Thyroid gland (tissue), 4 donors: Measurements from ENCODE around the gene THAP9. TPM values are rescaled to one million over a fixed set of nuclear protein-coding genes. Genes with fewer than 3 reads are reported as not detected.
A peak's percentile ranks its signal among the peaks of the same experiment; 100 is the strongest.

Experiments
- DNase-seq, 2 donors: peaks; one replicate each; pipeline ENCODE4 v3.0.0-alpha.2; 2019
- H3K27ac ChIP-seq, 3 donors: fragments of 200-600 bp; sonication (generic); 1 replicate in 2 of 3; 2 replicates in 1 of 3; pipeline ENCODE4 v1.5.1; 2016 to 2019; ENCODE audit warnings: mild to moderate bottlenecking in 1 of 3, moderate library complexity in 1 of 3
- H3K27me3 ChIP-seq: fragments of 200-600 bp; sonication (generic); one replicate; pipeline ENCODE4 v1.5.1; 2019
- H3K36me3 ChIP-seq, 2 donors: fragments of 200-600 bp; sonication (generic); one replicate each; pipeline ENCODE4 v1.5.1; 2016 to 2019
- H3K4me1 ChIP-seq, 2 donors: fragments of 200-600 bp; sonication (generic); one replicate each; pipeline ENCODE4 v1.5.1; 2017 to 2019
- H3K4me3 ChIP-seq, 3 donors: fragments of 200-600 bp; sonication (generic); replicated peaks in 1 of 3; 1 replicate in 2 of 3; 2 replicates in 1 of 3; pipeline ENCODE4 v1.5.1; 2016; ENCODE audit warnings: mild to moderate bottlenecking in 1 of 3
- H3K9me3 ChIP-seq: fragments of 200-600 bp; sonication (generic); one replicate; pipeline ENCODE4 v1.5.1; 2017
- POLR2A ChIP-seq, 2 donors: fragments of 450-650 bp; IDR thresholded peaks; one replicate each; pipeline ENCODE4 v1.6.1; 2017; ENCODE audit warnings: antibody characterized with exemption in 2 of 2, mild to moderate bottlenecking in 2 of 2, moderate library complexity in 1 of 2
- WGBS, 2 donors: methylation state at CpG; one replicate each; pipeline ENCODE4 v1.1.5; 2017; 5-methylcytosine and 5-hydroxymethylcytosine counted together
- intact Hi-C: fragments of 100-400 bp; cut with DNase I; formaldehyde crosslinking; loops from one replicate; pipeline ENCODE4 v1.15.1; 2023
- total RNA-seq, 4 donors: library from RNA; depleted of rRNA; stranded (reverse); fragments of >200 nt; gene quantifications; one replicate each; pipeline ENCODE4 v1.2.3, GENCODE V29; 2016
- TF ChIP-seq, protein P1 (sequence below), 6 experiments: fragments of 200-600 bp in 3 of 6; fragments of 450-650 bp in 3 of 6; sonication (generic) in 3 of 6; IDR thresholded peaks; one replicate each; pipeline ENCODE4 v1.5.1; 2016 to 2019; ENCODE audit warnings: antibody characterized with exemption in 6 of 6, mild to moderate bottlenecking in 2 of 6, inconsistent platforms in 1 of 6, moderate library complexity in 1 of 6

The THAP9 gene
- total RNA-seq, 4 donors from 2014 or later = 8.1 to 13.8 (median 10.7) TPM

DNA sequence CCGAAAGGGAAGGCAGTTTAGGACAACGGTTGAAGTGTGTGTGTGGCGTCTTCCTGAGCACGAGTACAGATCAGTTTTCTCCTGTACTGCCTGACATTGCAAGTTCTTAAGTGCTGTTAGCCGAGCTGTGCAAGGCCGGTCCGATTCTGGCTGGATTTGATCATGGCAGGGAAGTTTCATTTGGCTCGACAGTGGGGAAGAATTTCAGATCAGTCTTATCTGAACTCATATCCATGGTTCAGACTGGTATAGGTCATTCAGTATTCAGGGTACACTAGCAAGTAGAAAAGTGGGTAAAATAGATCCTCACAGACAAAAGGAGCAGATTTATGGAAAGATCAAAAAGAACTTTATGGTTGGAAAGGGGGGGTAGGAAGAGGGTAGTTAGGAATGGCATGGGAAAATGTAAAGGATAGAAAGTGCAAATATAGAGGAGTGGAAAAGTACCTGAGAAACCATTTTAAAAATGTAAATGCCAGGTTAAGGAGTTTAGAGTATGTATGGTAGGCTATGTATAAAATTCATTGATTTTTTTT lies 716 bp downstream of the THAP9 start:
- DNase-seq = no peak
- intact Hi-C loops = no loop called here
- 0% methylated on average over 8 of the region's 8 CpGs for WGBS, 2 donors
- TF ChIP-seq, protein P1, sequence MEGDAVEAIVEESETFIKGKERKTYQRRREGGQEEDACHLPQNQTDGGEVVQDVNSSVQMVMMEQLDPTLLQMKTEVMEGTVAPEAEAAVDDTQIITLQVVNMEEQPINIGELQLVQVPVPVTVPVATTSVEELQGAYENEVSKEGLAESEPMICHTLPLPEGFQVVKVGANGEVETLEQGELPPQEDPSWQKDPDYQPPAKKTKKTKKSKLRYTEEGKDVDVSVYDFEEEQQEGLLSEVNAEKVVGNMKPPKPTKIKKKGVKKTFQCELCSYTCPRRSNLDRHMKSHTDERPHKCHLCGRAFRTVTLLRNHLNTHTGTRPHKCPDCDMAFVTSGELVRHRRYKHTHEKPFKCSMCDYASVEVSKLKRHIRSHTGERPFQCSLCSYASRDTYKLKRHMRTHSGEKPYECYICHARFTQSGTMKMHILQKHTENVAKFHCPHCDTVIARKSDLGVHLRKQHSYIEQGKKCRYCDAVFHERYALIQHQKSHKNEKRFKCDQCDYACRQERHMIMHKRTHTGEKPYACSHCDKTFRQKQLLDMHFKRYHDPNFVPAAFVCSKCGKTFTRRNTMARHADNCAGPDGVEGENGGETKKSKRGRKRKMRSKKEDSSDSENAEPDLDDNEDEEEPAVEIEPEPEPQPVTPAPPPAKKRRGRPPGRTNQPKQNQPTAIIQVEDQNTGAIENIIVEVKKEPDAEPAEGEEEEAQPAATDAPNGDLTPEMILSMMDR (IDR thresholded peaks at IDR 0.05) = no peak
- no peak for TF ChIP-seq POLR2A (IDR thresholded peaks at IDR 0.05)
- Histone ChIP-seq H3K4me3 (peak overlapping the region; percentile 26 to 45 (median 38)), H3K9me3 (no peaks in the 10 kb centered on the region), H3K27ac (peak overlapping the region; percentile 95 to 99 (median 98)), H3K36me3 (no peaks in the 10 kb centered on the region), H3K4me1 (peaks cover 9 to 16% of the 10 kb centered on the region in 2 donors), H3K27me3 (no peaks in the 10 kb centered on the region)

DNA sequence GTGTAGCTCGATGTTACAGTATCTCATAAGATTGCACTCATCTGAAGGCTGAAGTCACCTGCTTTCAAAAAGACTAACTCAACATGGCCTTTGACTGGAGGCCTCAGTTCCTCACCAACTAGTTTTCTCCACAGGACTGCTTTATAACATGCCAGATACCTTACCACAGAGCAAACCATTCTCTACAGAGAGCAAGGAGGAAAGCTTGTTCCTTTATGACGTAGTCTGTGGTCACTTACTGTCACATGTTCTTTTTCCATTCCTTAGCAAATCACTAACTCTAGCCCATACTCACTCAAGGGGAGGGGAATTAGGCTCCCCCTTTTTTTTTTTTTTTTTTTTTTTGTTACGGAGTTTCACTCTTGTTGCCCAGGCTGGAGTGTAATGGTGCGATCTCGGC lies 3.2 kb downstream of the THAP9 start:
- Histone ChIP-seq H3K27ac (no peak overlapping the region), H3K27me3 (no peaks in the 10 kb centered on the region), H3K36me3 (no peaks in the 10 kb centered on the region), H3K9me3 (no peaks in the 10 kb centered on the region), H3K4me3 (no peak overlapping the region), H3K4me1 (no peaks in the 10 kb centered on the region)
- WGBS, 2 donors = 93 to 99% methylated on average over 5 of the region's 5 CpGs
- intact Hi-C loops = no loop called here
- TF ChIP-seq, protein P1 (IDR thresholded peaks at IDR 0.05) = no peak
- no peak for TF ChIP-seq POLR2A (IDR thresholded peaks at IDR 0.05)
- DNase-seq = no peak

DNA sequence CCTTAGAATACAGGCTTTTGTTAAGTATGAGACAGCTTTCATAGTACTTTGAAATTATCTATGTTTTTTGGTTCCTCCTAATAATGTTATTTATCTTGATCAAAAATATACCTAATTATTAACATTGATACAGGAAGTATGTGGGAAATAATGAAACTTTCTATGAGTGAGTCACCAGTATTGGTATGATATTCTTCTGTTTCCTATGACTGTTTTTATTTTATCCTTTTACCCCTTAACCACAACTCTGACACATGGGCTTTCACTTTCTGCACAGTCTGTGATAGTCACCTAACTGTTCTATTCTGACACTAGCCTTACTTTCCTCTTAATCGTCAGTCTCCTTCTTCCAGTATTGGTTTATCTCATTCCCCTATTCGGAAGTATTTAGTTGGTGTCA lies 4.7 kb downstream of the THAP9 start:
- Histone ChIP-seq H3K27me3 (no peaks in the 10 kb centered on the region), H3K4me3 (no peak overlapping the region), H3K27ac (no peak overlapping the region), H3K36me3 (no peaks in the 10 kb centered on the region), H3K9me3 (no peaks in the 10 kb centered on the region), H3K4me1 (no peaks in the 10 kb centered on the region)
- 83 to 88% methylated on average over 2 of the region's 2 CpGs for WGBS, 2 donors
- DNase-seq = no peak
- TF ChIP-seq POLR2A (IDR thresholded peaks at IDR 0.05) = no peak
- TF ChIP-seq, protein P1 (IDR thresholded peaks at IDR 0.05) = no peak
- intact Hi-C loops = no loop called here

DNA sequence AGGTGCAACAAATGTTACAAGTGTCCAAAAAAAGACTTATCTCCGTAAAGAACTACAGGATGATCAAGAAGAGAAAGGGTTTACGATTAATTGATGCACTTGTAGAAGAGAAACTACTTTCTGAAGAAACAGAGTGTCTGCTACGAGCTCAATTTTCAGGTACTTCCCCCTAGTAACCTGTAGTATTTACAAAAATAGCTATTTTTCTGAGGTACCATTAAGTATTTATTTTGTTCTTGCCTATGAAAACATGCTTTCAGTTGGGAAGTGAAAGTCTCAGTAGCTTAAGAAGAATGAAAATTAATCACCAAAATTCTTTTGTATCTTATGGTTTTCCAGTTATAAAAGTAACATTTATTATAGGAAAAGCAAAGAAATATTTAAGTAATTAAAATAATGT lies 5.9 kb downstream of the THAP9 start:
- no peaks in the 10 kb centered on the region for H3K4me1 ChIP-seq
- no peaks in the 10 kb centered on the region for H3K9me3 ChIP-seq
- no peaks in the 10 kb centered on the region for H3K36me3 ChIP-seq
- peak overlapping the region in 1 of 3 donors; percentile 21 for H3K27ac ChIP-seq
- no peaks in the 10 kb centered on the region for H3K27me3 ChIP-seq
- intact Hi-C loops = no loop called here
- no peak for DNase-seq
- WGBS, 2 donors = 89 to 93% methylated on average over 3 of the region's 3 CpGs
- no peak for TF ChIP-seq POLR2A (IDR thresholded peaks at IDR 0.05)
- TF ChIP-seq, protein P1 (IDR thresholded peaks at IDR 0.05) = no peak
- H3K4me3 ChIP-seq = no peak overlapping the region

DNA sequence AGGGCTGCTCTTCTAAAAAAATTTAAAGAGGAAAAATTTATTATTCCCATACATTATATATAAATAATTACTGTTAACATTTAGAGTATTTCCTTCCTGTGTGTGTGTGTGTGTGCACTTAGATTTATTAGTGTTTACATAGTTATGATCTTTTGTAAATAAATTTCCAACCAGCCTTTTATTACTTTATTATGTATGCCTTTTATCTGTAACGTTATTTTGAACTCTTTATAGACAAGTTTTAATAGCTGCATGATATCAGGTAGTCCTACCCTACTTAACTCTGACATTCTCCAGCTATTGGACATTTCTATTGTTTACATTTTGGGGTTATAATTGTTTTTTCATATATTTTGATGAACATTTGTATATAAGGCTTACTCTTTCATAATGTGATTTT lies 8.8 kb downstream of the THAP9 start:
- Histone ChIP-seq H3K4me3 (no peak overlapping the region), H3K27ac (no peak overlapping the region), H3K9me3 (no peaks in the 10 kb centered on the region), H3K27me3 (no peaks in the 10 kb centered on the region), H3K4me1 (no peaks in the 10 kb centered on the region), H3K36me3 (no peaks in the 10 kb centered on the region)
- TF ChIP-seq, protein P1 (IDR thresholded peaks at IDR 0.05) = no peak
- no peak for TF ChIP-seq POLR2A (IDR thresholded peaks at IDR 0.05)
- intact Hi-C loops = no loop called here
- DNase-seq = no peak
- WGBS, 2 donors = 82 to 88% methylated on average over 1 of the region's 1 CpG
